GM21717 (cell line): ENCODE results near the gene CCDC141.
A peak's percentile ranks its signal among the peaks of the same experiment; 100 is the strongest.
"Not testable (repeated sequence)": the region's sequence is repeated elsewhere in the genome, so short reads cannot be mapped to it uniquely, and the experiment has no call there.

Experiments used
- ATAC-seq: cut with Tn5 transposase; IDR thresholded peaks from one replicate; pipeline ENCODE4 v1.9.1; 2021; ENCODE audit warnings: mild to moderate bottlenecking, moderate library complexity; ENCODE audit not compliant: unreplicated experiment

CCDC141 gene

GRCh38 chr2:179045602-179046001, 4.3 kb downstream of the CCDC141 start:
- not testable (repeated sequence) for ATAC-seq

GRCh38 chr2:179044500-179044899, 5.4 kb downstream of the CCDC141 start:
- no peak for ATAC-seq

- ATAC-seq: peak; percentile 64
These were observed 12.1 kb downstream of the CCDC141 start for GRCh38 chr2:179037807-179038206.

GRCh38 chr2:179036353-179036905, 13.5 kb downstream of the CCDC141 start:
- no peak for ATAC-seq

GRCh38 chr2:179031731-179032408, 18.1 kb downstream of the CCDC141 start:
- ATAC-seq: peak; percentile 97

GRCh38 chr2:179024445-179024844, 25.5 kb downstream of the CCDC141 start:
- peak; percentile 41 for ATAC-seq

GRCh38 chr2:179022685-179023084, 27.3 kb downstream of the CCDC141 start:
- no peak for ATAC-seq

- ATAC-seq: peak; percentile 80
These were observed 28.7 kb downstream of the CCDC141 start for GRCh38 chr2:179021258-179021657.

GRCh38 chr2:179020156-179020750, 29.7 kb downstream of the CCDC141 start:
- ATAC-seq: peak; percentile 54

- ATAC-seq: no peak
These were observed 30.7 kb downstream of the CCDC141 start for GRCh38 chr2:179019260-179019659.

- ATAC-seq: no peak
These were observed 32.1 kb downstream of the CCDC141 start for GRCh38 chr2:179017773-179018357.

- not testable (repeated sequence) for ATAC-seq
These were observed 35.7 kb downstream of the CCDC141 start for GRCh38 chr2:179014189-179014588.

- no peak for ATAC-seq
These were observed 44.0 kb downstream of the CCDC141 start for GRCh38 chr2:179005976-179006375.

- ATAC-seq: no peak
These were observed 50.5 kb downstream of the CCDC141 start for GRCh38 chr2:178999476-178999875.

- ATAC-seq: peak; percentile 85
These were observed 51.4 kb downstream of the CCDC141 start for GRCh38 chr2:178998539-178998938.

GRCh38 chr2:178997477-178997876, 52.5 kb downstream of the CCDC141 start:
- ATAC-seq: no peak

- ATAC-seq: no peak
These were observed 52.9 kb downstream of the CCDC141 start for GRCh38 chr2:178997067-178997466.

GRCh38 chr2:178994264-178994663, 55.7 kb downstream of the CCDC141 start:
- no peak for ATAC-seq

GRCh38 chr2:178993788-178994187, 56.1 kb downstream of the CCDC141 start:
- no peak for ATAC-seq

- not testable (repeated sequence) for ATAC-seq
These were observed 57.2 kb downstream of the CCDC141 start for GRCh38 chr2:178992719-178993118.

- ATAC-seq: peak; percentile 92
These were observed 59.2 kb downstream of the CCDC141 start for GRCh38 chr2:178990533-178991241.
